ENCODE data around the gene CCDC188. TPM values are rescaled to one million over a fixed set of nuclear protein-coding genes. Genes with fewer than 3 reads are reported as not detected.

Gene CCDC188
- total RNA-seq, 2 experiments from 2014 or later: not detected

- Histone ChIP-seq H3K27ac (ENCODE audit: low read depth, low read length, poor library complexity, severe bottlenecking) (no peak overlapping the region), H3K4me3 (ENCODE audit: low read depth, low read length, poor library complexity, severe bottlenecking) (no peak overlapping the region), H4K20me1 (ENCODE audit: insufficient read depth, low read length) (peaks cover 4% of the 10 kb centered on the region; the same call in 1 of the 2 replicates), H3K4me1 (ENCODE audit: insufficient read depth, low read length, poor library complexity, severe bottlenecking) (peaks cover 22% of the 10 kb centered on the region), H3K9me2 (ENCODE audit: insufficient read depth, low read length) (no peaks in the 10 kb centered on the region), H3K9me3 (ENCODE audit: low read length) (no peaks in the 10 kb centered on the region), H3K79me2 (ENCODE audit: insufficient read depth, low read depth, low read length) (no peaks in the 10 kb centered on the region), H3K36me3 (ENCODE audit: insufficient read depth, low read length) (peaks cover 18% of the 10 kb centered on the region), H3K4me2 (ENCODE audit: low read length) (no peak overlapping the region), H2AFZ (ENCODE audit: low read length) (no peak overlapping the region)
- DNase-seq (ENCODE audit: low spot score): no peak
- POLR2A ChIA-PET: no interaction called here
- CTCF ChIA-PET (ENCODE audit: unreplicated experiment): no interaction called here
- BruUV-seq (replicated peaks): no TSS peak
- TF ChIP-seq CTCF (conservative IDR thresholded peaks at IDR 0.05; ENCODE audit: low read length) (no peak), EZH2phosphoT487 (IDR thresholded peaks at IDR 0.05; ENCODE audit: borderline replicate concordance, low read depth, low read length) (peak; percentile 74; the same call in 1 of the 2 replicates)
- intact Hi-C loops (cut with micrococcal nuclease; ENCODE audit: unreplicated experiment): no loop called here
Measured at GRCh38 chr22:20131859-20132685, 18.8 kb downstream of the CCDC188 start.

DNA sequence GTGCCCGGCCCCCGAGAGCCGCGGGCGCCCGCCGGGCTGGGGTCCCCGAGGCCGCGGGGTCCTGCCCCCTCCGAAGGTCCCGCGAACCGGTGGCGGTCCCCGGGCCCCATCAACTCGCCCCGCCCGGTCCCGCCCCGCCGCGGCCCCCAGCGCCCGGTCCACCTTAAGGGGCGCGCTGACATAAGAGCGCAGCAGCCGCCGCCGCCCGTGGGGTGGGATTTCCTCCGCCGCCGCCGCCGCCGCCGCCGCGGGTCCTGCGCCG, 19.3 kb downstream of the CCDC188 start, which contains the start of gene ZDHHC8:
Gene ZDHHC8 (plus strand): TSS at position 208 of the 262 bp plus-strand sequence. CDS start 144 bp downstream, outside the sequence.
- H3K4me1 ChIP-seq (ENCODE audit: insufficient read depth, low read length, poor library complexity, severe bottlenecking): peaks cover 22% of the 10 kb centered on the region
- intact Hi-C loops (cut with micrococcal nuclease; ENCODE audit: unreplicated experiment): no loop called here
- BruUV-seq (replicated peaks): no TSS peak

More for the DNA sequence above, 19.3 kb downstream of the CCDC188 start, which contains the start of gene ZDHHC8:
- H4K20me1 ChIP-seq (ENCODE audit: insufficient read depth, low read length): peaks cover 4% of the 10 kb centered on the region; the same call in 1 of the 2 replicates
- TF ChIP-seq EZH2phosphoT487 (IDR thresholded peaks at IDR 0.05; ENCODE audit: borderline replicate concordance, low read depth, low read length) (no peak), CTCF (conservative IDR thresholded peaks at IDR 0.05; ENCODE audit: low read length) (no peak)
- no peaks in the 10 kb centered on the region for H3K79me2 ChIP-seq (ENCODE audit: insufficient read depth, low read depth, low read length)
- H3K27ac ChIP-seq (ENCODE audit: low read depth, low read length, poor library complexity, severe bottlenecking): no peak within 1 kb of the TSS
- no peaks in the 10 kb centered on the region for H3K9me3 ChIP-seq (ENCODE audit: low read length)
- H3K4me2 ChIP-seq (ENCODE audit: low read length): peak within 1 kb of the TSS; percentile 29; the same call in 1 of the 2 replicates
- H2AFZ ChIP-seq (ENCODE audit: low read length): no peak within 1 kb of the TSS
- DNase-seq (ENCODE audit: low spot score): no peak
- peaks cover 23% of the 10 kb centered on the region for H3K36me3 ChIP-seq (ENCODE audit: insufficient read depth, low read length)
- H3K4me3 ChIP-seq (ENCODE audit: low read depth, low read length, poor library complexity, severe bottlenecking): peak within 1 kb of the TSS; percentile 23
- CTCF ChIA-PET (ENCODE audit: unreplicated experiment): no interaction called here
- POLR2A ChIA-PET: no interaction called here
- no peaks in the 10 kb centered on the region for H3K9me2 ChIP-seq (ENCODE audit: insufficient read depth, low read length)

Measured in OCI-LY7 (cell line).